Measurements from ENCODE around the gene ATXN1. TPM values are rescaled to one million over a fixed set of nuclear protein-coding genes. Genes with fewer than 3 reads are reported as not detected.

ATXN1 gene
- total and polyA plus RNA-seq, 2 of the 13 experiments (the other 11 are each of a cell fraction or from before 2014, with no cell fraction given): 20.7 to 39.5 TPM

DNA sequence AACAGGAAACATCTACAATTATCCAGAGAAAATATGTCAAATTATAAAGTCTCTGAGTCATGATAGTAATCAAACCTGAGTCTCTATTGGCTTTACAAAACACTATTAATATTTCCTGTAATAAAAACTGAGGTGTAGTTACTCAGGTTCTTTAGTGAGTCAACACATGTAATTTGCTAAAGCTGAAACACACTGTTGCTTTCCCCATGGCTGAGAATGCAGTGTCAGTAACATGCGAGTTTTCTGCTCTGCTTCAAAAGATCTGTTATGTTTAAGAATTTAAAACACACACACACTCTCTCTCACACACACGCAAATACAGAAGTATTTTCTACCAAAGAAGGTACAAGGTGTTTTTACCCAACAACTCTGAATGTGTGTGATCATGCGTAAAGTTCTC lies 38.6 kb downstream of the ATXN1 start:
- Histone ChIP-seq H2AFZ (ENCODE audit: low read length) (no peak overlapping the region), H3K9me3 (ENCODE audit: low read length) (no peaks in the 10 kb centered on the region), H3K27ac (ENCODE audit: extremely low read length, insufficient read depth, low read length) (no peak overlapping the region), H3K4me3 (replicated peaks in 1 of 3; ENCODE audit: insufficient read depth in 1 of 3, low read depth in 2 of 3, low read length in 3 of 3) (no peak overlapping the region), H4K20me1 (ENCODE audit: insufficient read depth, low read length) (no peaks in the 10 kb centered on the region; the same call in 1 of the 2 replicates), H3K9ac (ENCODE audit: insufficient read depth, low read depth, low read length) (no peak overlapping the region), H3K36me3 (replicated peaks in 1 of 2; ENCODE audit: control insufficient read depth in 1 of 2, insufficient read depth in 2 of 2, low read length in 2 of 2) (no peaks in the 10 kb centered on the region; a peak in 1 of 5 replicates), H3K4me1 (ENCODE audit: insufficient read depth, low read length) (peaks cover 86% of the 10 kb centered on the region), H3K4me2 (ENCODE audit: low read depth, low read length) (no peak overlapping the region), H3K79me2 (ENCODE audit: insufficient read depth, low read length) (peaks cover 64% of the 10 kb centered on the region), H3K27me3 (ENCODE audit: control insufficient read depth in 1 of 2, insufficient read depth in 2 of 2, low read length in 2 of 2) (no peaks in the 10 kb centered on the region)
- ChIA-PET POLR2A (interaction anchor here (1.5 to 2.0 kb wide), 3 partner anchors 24 to 39 kb away, joined by 4 to 8 read pairs (median 5); partner anchors contain the start of gene ATXN1), CTCF (ENCODE audit: low intra/inter-chr PET ratio, low total read pairs) (no interaction called here)
- DNase-seq (ENCODE audit: low spot score) (no peak), FAIRE-seq (no peak), ATAC-seq (no peak)
- WGBS (ENCODE audit: low lambda C conversion rate): 81% methylated on average over 3 of the region's 3 CpGs
- BruUV-seq (replicated peaks): no TSS peak
- intact Hi-C loops (cut with micrococcal nuclease; ENCODE audit: unreplicated experiment): no loop called here
- no peak for TF ChIP-seq KLF16 (CRISPR knock-in tag; IDR thresholded peaks at IDR 0.05)
- no peak for TF ChIP-seq SIN3B (IDR thresholded peaks at IDR 0.05; ENCODE audit: low read length)
- TF ChIP-seq ZNF20 (CRISPR knock-in tag; IDR thresholded peaks at IDR 0.05): no peak
- TF ChIP-seq ZNF564 (CRISPR knock-in tag; IDR thresholded peaks at IDR 0.05): no peak
- TF ChIP-seq KLF15 (CRISPR knock-in tag; IDR thresholded peaks at IDR 0.05; ENCODE audit: borderline replicate concordance): no peak
- no peak for TF ChIP-seq MYNN (CRISPR knock-in tag; IDR thresholded peaks at IDR 0.05; ENCODE audit: low read depth)
- no peak for TF ChIP-seq ISL2 (CRISPR knock-in tag; IDR thresholded peaks at IDR 0.05)
- no peak for TF ChIP-seq BCL6 (CRISPR knock-in tag; IDR thresholded peaks at IDR 0.05)
- TF ChIP-seq NR3C1 (CRISPR knock-in tag; IDR thresholded peaks at IDR 0.05): no peak
- TF ChIP-seq ZNF660 (CRISPR knock-in tag; IDR thresholded peaks at IDR 0.05; ENCODE audit: borderline replicate concordance, low read depth): no peak
- no peak for TF ChIP-seq NFE2 (CRISPR knock-in tag; IDR thresholded peaks at IDR 0.05)
- TF ChIP-seq, protein P1, sequence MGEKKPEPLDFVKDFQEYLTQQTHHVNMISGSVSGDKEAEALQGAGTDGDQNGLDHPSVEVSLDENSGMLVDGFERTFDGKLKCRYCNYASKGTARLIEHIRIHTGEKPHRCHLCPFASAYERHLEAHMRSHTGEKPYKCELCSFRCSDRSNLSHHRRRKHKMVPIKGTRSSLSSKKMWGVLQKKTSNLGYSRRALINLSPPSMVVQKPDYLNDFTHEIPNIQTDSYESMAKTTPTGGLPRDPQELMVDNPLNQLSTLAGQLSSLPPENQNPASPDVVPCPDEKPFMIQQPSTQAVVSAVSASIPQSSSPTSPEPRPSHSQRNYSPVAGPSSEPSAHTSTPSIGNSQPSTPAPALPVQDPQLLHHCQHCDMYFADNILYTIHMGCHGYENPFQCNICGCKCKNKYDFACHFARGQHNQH (CRISPR knock-in tag; IDR thresholded peaks at IDR 0.05): no peak
- no peak for TF ChIP-seq RFXANK (CRISPR knock-in tag; IDR thresholded peaks at IDR 0.05)
- TF ChIP-seq BRD4 (CRISPR knock-in tag; IDR thresholded peaks at IDR 0.05): no peak
- TF ChIP-seq NFE2L1 (CRISPR knock-in tag; IDR thresholded peaks at IDR 0.05; ENCODE audit: borderline replicate concordance): no peak
- TF ChIP-seq HMGA1 (CRISPR knock-in tag; conservative IDR thresholded peaks at IDR 0.05): no peak
- in situ Hi-C loops (cut with HindIII; ENCODE audit: extremely low pct_ligation_motif_present, low pct_unique_long_range_greater_than_20kb): no loop called here
